Measurements from ENCODE around the gene OPN3.

Gene OPN3

DNA sequence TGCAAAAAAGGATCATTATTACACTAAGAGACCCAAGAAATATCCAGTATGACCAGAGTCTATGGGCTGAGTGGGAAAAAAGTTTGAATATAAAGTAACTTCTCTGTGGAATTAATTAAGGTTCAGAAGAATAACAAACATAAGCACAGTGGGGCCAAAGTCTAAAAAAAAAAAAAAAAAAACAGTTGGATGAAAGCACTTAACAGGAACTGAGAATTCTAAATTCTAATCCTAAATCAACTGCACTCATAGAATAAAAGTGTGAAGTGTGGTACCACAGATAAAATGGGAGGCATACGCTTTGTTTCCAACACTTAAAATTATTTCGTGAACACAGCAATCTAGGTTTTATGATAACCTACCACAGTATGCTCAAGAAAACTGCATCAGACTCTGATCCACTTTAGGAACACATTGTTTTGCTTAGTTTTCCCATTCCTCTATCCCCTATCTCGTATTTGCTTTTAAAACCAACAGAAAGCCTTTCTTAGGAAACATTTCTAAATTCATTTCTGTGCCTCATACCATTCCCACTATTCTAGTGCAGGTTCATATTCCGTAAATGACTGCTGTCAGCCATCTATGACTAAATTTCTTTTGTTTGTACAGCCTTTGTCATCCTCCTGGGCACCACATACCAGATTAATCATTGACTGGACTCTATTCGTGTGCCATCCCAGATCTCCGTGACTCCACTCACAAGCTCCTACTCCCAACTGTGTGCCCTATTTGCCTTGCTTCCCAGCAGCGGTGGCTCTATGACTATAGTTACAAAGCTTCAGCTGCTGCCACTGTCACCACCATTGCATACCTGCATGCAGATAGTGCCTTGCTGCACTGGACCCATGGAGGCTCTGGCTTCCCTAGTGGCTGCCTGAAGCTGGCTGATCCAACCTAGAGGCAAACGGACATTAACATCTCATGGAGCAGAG is 24.9 kb downstream of the OPN3 start:
- no peak for DNase-seq

GRCh38 chr1:241614572-241614971 is 25.6 kb downstream of the OPN3 start:
- no peak for DNase-seq

GRCh38 chr1:241614144-241614543 is 26.0 kb downstream of the OPN3 start:
- DNase-seq = no peak

- DNase-seq = no peak
Observed at GRCh38 chr1:241612533-241613477, 27.4 kb downstream of the OPN3 start.

DNA sequence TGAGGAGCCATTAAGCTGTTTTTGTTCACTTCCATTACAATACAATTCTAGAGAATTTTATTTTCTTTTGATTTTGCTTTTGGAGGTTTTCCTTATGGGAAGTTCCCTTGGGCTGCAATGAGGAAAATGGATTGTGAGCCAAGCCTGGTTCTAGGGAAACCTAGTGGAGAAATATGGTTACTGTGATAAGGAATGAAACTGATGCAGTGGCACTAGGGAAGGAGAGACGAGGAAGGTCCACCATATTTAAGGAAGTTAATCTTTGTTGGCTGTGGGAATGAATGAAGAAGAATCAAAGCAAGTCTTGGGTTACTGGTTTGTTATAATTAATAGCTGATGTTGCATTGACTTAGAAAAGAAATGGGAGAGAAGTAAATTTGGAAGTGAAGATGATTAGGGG is 28.4 kb downstream of the OPN3 start:
- no peak for DNase-seq

DNA sequence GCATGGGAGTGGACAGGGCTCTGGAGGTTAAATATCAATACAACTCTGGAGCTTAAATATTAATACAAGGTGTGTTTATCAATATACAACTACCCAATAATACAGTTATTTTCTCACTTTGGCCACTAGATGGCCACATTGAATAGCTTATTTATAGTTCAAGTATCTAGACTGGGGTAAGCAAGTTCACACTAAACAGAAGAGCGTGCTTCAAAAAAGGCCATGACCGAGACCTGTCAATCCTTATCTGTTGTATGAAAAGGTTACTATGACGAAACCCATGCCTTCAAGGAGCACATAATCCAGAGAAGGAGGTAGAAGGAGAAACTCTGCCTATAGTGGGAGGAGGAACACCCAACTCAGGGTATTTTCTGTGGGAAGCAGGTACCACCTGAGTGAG is 29.1 kb downstream of the OPN3 start:
- peak; percentile 71 for DNase-seq

DNA sequence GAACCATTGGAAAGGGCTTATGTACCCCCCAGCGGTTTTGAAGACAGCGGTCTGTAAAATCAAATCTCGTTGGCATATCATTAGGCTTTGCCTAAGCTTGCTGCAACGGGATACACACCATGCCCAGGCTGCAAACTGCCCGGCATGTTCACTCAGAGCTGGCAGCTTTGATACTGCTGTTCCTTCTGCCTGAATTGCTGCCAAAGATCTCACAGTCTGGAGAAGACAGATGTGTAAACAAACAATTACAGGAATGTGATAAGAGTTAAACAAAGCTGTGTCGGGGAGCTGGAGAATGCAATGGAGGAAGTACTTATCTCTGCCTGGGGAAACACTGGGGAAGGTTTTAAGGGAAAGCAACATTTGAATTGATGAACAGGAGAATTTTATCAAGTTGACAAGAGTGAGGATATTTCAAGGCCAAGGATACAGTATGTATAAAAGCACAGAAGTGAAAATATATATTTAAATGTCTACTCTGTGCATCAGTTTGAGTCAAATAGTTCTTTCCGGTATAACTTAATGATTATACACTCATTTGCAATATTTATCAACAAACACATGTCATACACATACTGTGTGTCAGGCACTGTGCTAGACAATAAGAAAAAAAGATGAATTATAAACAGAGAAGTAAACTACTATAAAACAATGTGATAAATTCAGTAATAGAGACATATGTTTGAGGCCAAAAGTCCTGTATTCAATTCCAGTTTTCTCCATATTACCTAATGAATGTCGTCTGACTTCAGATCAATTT is 29.9 kb downstream of the OPN3 start:
- no peak for DNase-seq

GRCh38 chr1:241608379-241609033 is 31.7 kb downstream of the OPN3 start:
- no peak for DNase-seq

- no peak for DNase-seq
Observed at GRCh38 chr1:241607497-241607896, 32.7 kb downstream of the OPN3 start.

- no peak for DNase-seq
Observed at GRCh38 chr1:241606544-241606943, 33.6 kb downstream of the OPN3 start.

DNA sequence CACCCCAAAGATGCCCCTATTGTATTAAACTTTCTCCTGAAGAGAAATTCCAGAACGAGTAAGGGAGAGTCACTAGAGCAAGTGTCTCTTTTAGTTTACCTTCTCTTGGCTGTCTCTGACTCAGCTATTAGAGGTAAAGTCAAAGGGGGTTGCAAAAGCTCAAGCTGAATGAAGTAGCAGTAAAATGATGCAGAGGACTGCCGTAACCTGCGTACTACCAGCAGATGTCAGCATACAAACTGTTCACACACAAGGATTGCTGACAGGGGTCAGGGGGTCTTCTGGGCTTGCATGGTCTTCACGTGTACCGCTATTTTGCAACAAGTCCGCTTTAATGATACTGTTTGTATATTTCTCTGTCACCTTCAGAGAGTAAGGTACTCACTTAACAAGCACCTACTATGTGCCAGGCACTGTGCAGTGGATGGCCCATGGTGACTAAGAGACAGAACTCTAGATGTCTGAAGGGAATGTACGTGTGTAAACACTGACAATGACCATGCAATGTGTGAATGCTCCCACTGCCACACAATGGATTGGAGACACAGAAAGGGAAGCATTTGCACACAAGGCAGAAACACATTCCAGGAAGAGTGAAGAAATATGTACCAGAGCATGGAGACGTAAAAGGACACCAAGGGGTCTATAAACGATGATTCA is 34.9 kb downstream of the OPN3 start:
- no peak for DNase-seq

- no peak for DNase-seq
Observed at GRCh38 chr1:241603731-241604245, 36.4 kb downstream of the OPN3 start.

- no peak for DNase-seq
Observed at GRCh38 chr1:241600496-241600901, 39.7 kb downstream of the OPN3 start.

DNA sequence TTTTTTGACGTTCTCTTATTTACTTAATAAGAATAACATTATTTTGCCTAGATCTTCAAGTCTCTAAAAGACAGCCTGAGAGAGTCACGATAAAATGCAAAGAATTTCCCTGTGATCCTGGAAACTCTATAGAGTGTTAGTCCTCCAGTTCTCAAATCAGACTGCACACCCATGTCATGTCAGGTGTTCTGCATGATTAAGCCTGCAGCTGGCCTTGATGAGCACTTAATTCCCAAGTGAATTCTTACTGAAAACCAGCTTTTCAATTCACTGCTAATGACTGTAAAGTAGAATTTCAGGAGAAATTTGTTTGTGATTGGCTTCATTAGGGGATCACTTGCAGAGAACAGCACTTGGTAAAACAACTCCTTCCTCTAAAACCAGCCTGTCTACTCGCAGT is 41.9 kb downstream of the OPN3 start:
- no peak for DNase-seq

GRCh38 chr1:241596633-241597032 is 43.5 kb downstream of the OPN3 start:
- DNase-seq = no peak

- DNase-seq = no peak
Observed at GRCh38 chr1:241593186-241593585, 47.0 kb downstream of the OPN3 start.

DNA sequence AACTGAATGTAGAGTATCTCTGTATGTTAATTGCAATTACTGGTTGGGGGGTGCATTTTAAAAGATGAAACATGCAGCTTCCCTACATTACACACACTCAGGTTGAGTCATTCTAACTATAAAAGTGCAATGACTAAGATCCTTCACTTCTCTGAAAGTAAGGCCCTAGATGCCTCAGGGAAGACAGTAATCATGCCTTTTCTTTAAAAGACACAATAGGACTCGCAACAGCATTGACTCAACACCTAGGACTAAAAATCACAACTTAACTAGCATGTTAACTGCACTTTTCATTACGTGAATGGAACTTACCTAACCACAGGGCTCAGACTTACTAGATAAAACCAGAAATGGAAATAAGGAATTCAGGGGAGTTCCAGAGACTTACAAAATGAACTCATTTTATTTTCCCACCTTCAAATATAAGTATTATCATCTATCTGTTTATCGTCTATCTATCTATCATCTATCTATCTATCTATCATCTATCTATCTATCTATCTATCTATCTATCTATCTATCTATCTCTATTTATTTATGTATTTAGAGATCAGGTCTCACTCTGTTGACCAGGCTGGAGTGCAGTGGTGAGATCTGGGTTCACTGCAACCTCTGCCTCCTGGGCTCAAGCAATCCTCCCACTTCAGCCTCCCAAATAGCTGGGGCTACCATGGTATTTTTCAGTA is 47.8 kb downstream of the OPN3 start:
- no peak for DNase-seq

DNA sequence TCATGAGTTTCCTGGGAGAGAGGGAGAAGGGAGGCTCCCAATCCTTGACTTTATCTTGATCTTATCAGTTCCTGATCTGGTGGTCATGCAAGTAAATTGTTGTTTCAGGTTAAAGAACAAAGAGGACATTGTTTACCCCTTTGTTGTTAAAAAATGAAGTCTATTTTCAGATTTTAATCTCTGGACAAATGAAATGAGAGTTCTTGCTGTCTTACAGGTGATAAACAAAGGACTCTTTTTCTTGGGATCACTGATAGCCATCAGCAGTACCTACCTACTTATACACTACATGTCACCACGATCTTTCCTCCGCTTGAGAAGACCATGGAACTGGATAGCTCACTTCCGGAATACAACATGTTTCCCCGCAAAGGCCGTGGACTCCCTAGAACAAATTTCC is 48.4 kb downstream of the OPN3 start:
- no peak for DNase-seq

DNA sequence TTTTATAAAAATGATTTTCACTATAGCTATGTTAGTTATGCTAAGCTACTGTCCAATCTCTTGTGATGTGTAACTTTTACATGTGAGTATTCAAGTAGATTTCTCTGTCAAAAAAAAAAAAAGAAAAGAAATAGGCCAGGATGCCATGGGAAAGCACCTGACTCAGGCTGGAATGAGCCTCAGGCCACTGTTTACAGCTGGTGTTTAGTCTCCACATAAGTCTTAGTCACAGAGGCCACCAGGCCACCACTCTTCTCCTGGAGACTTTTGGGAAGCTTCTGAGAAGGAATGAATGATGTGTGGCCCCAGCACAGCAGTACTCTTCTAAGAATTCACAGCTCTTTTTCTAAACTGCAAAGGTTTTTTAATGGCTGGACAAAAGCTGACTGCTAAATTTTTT is 48.9 kb downstream of the OPN3 start:
- DNase-seq = no peak

GRCh38 chr1:241590719-241591118 is 49.5 kb downstream of the OPN3 start:
- DNase-seq = no peak

- DNase-seq = no peak
Observed at GRCh38 chr1:241589521-241589920, 50.6 kb downstream of the OPN3 start.

Data from CD4-positive, alpha-beta T cell treated with Interleukin-12 subunit alpha and Interleukin-12 subunit beta, for 1 hour (primary cell).